IPS-18c (cell line): ENCODE measurements around the gene SLC38A2.

Source experiments
- H3K4me3 ChIP-seq: 2 replicates; pipeline ENCODE4 v1.7.0; 2013; ENCODE audit warnings: low read depth, mild to moderate bottlenecking, low read length, moderate library complexity; ENCODE audit not compliant: insufficient read depth
- H3K9me3 ChIP-seq: one replicate; pipeline ENCODE4 v1.6.1; 2013; ENCODE audit warnings: mild to moderate bottlenecking, low read length, moderate library complexity; ENCODE audit not compliant: control insufficient read depth, insufficient read depth

The SLC38A2 gene

DNA sequence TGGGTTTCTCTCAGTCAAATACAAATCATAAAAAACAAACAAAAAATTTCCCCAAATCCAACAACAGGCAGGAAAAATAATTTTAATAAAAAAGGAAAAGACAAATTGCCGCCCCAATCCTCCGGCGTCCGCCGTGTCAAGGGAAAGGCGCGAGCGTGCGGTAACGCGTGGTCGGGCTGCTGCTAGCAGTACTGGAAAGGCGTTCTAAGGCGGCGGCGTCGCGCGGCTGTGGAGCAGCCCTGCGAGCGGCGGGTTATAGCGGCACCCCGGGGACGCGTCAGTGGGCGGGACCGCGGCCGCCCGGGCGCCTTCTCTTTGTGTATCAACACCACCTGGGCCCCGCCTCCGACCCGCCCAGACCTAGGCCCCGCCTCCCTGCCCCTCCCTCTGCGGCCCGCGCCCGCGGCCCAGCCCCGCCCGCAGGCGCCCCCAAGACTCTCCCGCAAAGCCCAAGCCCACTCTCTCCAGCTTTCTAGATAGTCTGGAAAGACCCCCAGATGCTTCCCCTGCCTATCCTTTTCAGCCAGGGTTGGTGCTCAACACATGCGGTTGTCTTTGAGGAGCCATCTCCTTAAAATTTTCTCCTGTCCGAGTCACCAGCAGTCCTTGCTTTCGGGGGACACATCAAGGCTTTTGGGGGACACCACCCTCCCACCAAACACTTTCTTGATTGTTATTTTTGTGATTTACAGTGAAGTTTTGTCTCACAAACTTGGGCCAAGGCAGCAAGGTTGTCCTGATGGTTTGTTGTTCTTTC lies at the start of gene SLC38A2:
TSS of gene SLC38A2 (minus strand) at position 230 of the 757 bp plus-strand sequence. CDS start 1,480 bp downstream, outside the sequence.
- Histone ChIP-seq H3K9me3 (no peaks in the 10 kb centered on the region), H3K4me3 (peak within 1 kb of the TSS; percentile 93)

GRCh38 chr12:46419675-46420074 lies 47.1 kb upstream of the SLC38A2 start:
- H3K9me3 ChIP-seq = no peaks in the 10 kb centered on the region
- H3K4me3 ChIP-seq = no peak overlapping the region

GRCh38 chr12:46415552-46415951 lies 43.0 kb upstream of the SLC38A2 start:
- no peak overlapping the region for H3K4me3 ChIP-seq
- H3K9me3 ChIP-seq = no peaks in the 10 kb centered on the region

DNA sequence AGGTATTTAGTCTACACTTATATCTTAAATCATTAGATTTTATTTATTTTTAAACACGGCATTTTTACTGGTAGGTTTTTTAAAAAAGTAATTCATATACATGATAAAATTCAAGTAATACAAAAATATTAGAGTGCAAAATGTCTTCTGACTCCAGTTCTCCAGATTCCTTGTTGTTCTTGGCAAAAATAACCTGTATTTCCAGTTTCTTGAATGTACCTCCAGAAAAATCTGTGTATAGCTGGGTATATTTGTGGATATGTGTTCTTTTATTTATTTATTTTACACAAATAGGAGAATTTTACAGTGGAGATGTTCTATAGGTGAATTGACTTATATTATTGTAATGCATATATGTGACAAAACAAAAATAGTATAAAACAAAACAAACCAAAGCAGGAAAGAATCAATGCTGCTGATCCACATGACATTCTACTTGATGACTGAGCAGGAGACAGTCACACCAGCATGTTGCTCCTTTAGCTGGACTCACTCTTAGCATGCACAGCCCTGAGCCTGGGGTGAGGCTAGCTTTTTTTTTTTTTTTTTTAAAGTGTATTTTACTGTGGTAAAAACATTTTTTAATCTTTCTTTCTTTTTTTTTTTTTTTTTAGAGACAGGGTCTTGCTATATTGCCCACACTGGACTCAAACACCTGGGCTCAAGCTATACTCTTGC lies 42.2 kb upstream of the SLC38A2 start:
- Histone ChIP-seq H3K4me3 (no peak overlapping the region), H3K9me3 (no peaks in the 10 kb centered on the region)

DNA sequence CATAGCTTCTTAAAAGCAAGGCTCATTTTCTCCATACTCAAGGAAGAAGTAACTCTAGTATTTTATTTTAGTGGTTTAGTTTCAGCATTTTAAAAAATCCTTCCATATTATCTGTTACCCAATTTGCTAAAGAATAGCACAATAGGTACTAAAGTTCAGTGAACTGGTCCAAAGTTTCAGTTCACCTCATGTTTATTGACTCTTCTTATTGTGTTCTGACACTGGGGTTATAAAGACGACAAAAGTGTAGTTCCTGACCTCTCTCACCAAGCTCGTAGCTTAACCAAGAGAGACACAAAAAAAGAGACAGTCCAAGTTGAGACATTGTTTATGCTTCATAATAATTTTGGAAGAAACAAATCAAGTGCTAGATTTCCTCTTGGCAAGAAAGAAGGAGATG lies 40.8 kb upstream of the SLC38A2 start:
- H3K4me3 ChIP-seq = no peak overlapping the region
- H3K9me3 ChIP-seq = no peaks in the 10 kb centered on the region

DNA sequence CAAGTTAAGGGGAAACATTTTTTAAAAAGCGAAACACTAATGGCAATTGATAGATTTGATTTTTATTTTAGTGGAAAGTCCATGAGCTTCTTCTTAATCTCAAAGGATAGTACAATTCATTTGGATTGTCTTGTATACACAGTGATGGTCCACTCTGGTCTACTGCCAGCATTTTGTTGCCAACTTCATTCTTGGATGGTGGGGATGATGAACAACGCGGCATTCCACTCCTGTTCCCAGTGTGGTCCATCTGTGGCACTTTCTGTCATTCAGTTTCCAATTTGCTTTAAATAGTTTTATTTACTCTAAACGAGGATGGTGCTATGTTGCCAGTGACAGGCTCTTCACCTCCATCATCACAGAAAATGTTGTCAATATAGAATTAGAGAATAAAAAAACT lies 40.3 kb upstream of the SLC38A2 start:
- Histone ChIP-seq H3K4me3 (no peak overlapping the region), H3K9me3 (no peaks in the 10 kb centered on the region)

DNA sequence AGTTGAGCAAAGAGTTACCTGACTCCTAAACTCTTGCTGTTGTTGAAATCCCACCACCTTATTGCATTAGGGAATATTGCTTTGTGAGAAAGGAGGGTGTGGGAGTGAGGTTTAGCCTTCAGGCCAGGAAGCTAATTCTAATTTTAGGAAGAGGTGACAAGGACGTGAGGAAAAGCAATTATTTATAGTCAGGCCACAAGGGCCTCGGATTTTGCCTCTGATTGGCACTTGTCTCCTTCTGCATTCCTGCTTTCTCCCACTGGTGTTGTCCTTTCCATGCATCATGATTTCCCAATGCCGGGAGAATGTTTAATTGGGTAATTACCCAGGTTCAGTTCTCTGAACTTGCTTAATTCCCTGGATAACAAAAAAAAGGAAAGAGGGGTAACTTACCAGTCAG lies 37.9 kb upstream of the SLC38A2 start:
- Histone ChIP-seq H3K9me3 (no peaks in the 10 kb centered on the region), H3K4me3 (no peak overlapping the region)

GRCh38 chr12:46409974-46410373 lies 37.4 kb upstream of the SLC38A2 start:
- H3K4me3 ChIP-seq = no peak overlapping the region
- no peaks in the 10 kb centered on the region for H3K9me3 ChIP-seq

GRCh38 chr12:46409342-46409741 lies 36.8 kb upstream of the SLC38A2 start:
- H3K4me3 ChIP-seq = no peak overlapping the region

DNA sequence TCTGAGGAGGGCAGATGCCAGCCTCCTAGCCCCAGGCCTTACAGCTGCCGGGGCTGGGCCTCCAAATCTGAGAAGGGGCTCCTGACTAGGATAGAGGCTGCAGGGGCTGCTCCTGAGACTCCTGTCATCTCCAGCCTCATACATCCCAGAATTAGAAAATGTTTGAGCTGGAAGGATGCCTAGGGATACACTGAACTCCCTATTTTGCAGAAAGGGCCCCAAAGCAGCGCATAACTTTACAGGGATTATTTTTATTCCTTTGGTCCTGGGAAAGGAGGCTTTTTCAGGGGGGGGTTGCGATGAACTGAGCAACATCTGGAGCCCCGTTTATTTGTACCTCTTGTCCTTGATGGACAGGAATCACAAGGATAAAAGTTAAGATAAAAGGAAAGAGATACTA lies 35.9 kb upstream of the SLC38A2 start:
- Histone ChIP-seq H3K9me3 (no peaks in the 10 kb centered on the region), H3K4me3 (no peak overlapping the region)

More at GRCh38 chr12:46409342-46409741, 36.8 kb upstream of the SLC38A2 start:
- no peaks in the 10 kb centered on the region for H3K9me3 ChIP-seq

DNA sequence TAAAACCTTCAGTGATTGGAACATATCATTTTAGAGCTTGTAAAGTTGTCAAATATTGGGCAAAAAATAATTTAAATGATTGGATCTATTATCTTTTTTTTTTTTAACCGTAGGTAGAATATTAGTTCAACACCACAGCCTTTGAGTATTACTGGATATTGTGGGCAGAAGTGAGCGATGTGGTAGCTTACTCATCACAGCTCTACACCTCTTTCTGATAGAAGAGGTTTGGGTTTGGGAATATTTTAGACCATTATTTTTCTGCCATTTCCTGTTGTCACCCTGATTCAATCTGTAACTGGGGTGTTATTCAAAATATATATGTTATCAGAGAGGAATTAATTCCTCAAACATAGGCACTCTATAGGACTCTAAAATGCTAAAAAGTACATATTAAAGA lies 34.8 kb upstream of the SLC38A2 start:
- H3K4me3 ChIP-seq = no peak overlapping the region
- no peaks in the 10 kb centered on the region for H3K9me3 ChIP-seq

DNA sequence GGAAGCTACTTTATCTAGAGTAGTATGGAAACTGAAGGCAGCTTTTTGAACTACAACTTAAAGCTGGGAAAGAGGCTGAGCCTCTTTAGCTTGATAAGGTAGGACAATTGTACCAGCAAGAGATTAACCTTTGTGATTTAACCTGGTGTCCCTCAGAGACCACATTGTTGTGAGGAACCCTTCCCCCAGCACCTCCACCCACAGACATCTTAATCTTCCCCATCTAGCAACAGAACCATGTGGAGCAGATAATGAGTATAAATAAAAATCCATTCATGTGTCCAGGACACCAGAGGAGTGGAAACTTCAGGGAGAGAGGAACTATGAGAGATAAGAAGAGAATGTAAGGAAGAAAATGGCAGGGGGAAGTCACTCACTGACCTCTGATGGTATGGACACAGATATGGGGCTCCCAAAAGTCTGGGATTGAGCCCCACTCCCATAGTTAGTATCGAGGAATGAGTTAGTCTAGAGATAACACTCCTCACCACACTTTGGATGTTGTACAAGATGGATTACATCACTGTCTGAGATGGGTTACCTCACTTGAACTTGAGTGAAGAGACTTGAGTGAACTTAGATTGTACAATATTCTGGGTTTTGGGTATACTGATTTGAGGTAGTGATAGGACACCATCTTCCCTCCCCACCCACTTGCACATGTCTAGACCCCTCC lies 33.9 kb upstream of the SLC38A2 start:
- no peak overlapping the region for H3K4me3 ChIP-seq
- H3K9me3 ChIP-seq = no peaks in the 10 kb centered on the region

DNA sequence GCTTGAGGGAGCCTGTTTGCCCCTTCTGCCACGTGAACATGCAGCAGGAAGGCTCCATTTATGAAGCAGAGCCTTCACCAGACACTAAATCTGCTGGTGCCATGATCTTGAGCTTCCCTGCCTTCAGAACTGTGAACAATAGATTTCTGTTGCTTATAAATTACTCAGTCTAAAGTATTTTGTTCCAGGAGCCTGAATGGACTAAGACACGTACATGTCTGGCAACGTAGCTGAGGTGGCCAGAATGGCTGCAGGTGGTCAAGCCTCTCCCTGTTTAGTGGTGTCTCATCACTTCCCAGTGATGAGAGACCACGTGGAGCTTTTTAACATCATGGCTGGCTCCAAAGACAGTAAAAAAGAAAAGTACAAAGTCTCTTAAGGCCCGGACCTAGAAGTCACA lies 32.2 kb upstream of the SLC38A2 start:
- Histone ChIP-seq H3K4me3 (no peak overlapping the region), H3K9me3 (no peaks in the 10 kb centered on the region)

DNA sequence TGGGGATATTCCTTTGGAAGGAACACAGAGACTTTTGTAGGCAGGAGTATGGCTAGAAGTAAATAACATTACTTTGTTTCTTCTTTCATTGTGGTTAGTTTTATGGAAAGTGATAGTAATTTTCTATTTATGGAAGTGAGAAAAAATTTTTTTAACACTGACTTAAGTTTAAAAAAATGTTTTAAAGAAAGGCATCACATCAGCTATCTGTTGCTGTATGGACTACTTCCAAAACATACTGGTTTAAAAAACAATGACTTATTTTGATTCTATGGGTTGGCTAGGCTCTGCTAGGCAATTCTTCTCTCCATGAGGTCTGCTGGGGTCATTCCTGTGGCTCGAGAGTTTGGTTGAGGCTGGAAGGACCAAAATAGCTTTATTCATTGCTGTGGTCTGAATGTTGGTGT lies 31.7 kb upstream of the SLC38A2 start:
- Histone ChIP-seq H3K4me3 (no peak overlapping the region), H3K9me3 (no peaks in the 10 kb centered on the region)

DNA sequence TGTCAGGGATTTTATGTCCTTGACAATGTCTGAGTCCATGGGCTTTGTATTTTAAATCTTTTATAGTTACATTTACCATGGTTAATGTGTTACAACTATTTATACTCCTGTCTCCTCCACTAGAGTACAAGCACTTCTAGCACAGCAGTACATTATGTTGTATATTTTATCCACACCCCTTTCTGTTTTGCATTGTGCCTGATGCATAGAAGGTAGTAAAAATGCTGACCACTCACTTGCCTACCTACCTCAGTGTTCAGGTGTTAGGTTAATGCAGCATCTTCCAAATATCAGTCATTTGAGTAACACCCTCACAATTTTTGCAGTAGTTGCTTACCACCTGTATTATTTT lies 31.1 kb upstream of the SLC38A2 start:
- Histone ChIP-seq H3K4me3 (no peak overlapping the region), H3K9me3 (no peaks in the 10 kb centered on the region)

DNA sequence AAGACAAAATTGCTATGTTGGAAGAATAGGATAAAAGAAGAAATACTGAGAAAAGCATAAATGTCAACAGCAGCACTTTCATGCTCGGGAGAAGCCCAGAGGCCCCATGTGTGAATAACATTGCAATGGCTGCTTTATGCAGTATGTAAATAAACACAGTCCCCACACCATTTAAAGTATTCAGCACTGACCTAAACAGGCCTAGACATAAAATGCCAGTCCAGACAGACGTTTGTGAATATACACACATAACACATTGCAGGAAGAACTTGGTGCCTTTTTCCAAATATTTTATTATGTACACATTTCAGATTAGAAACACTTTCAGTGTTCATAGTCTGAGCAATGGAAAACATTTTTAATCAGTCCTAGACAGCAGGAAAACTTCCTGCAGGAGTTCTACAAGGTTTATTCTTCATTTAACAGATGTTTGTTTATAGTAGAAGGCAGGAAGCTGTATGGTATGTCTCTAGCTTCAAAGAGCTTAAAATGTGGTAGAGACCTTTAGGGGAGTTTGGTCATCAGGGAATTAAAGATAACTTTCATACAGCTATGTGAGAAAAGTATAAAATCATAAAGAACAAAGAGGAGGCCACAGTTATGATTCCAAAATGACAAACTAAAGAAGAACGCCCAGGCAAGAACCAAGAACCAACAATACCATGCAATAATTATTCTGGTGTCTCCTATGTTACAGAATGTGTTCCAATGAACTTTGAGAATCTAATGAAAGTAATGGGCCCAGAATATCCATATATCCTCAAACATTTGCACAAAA lies 30.6 kb upstream of the SLC38A2 start:
- Histone ChIP-seq H3K4me3 (no peak overlapping the region), H3K9me3 (no peaks in the 10 kb centered on the region)

DNA sequence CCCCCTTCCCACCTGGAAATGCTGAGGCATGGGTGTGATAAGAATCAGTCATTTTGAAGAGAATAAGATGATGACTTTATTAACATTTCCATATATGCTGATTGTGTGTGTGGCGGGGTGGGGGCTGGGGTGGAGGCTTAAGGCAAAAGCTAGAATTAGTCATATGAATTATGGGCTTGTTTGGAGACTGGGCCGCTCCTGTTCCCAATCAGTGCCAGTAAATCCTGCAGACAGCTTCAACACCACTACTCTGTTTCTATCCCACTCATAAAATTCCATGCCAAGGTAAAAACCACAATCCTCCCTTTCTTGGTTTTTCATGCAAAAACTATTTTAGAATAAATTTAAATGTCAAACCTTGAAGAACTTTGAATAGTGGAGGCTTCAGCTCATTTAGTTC lies 29.9 kb upstream of the SLC38A2 start:
- H3K4me3 ChIP-seq = no peak overlapping the region
- no peaks in the 10 kb centered on the region for H3K9me3 ChIP-seq
